Measurements from ENCODE around the gene CEBPB.
"Not testable (repeated sequence)": the region's sequence is repeated elsewhere in the genome, so short reads cannot be mapped to it uniquely, and the experiment has no call there.

The CEBPB gene

GRCh38 chr20:50170549-50171220 is 19.9 kb upstream of the CEBPB start:
- DNase-seq = no peak

GRCh38 chr20:50172347-50173013 is 18.1 kb upstream of the CEBPB start:
- DNase-seq = peak; percentile 92

- DNase-seq = no peak
These were observed 16.2 kb upstream of the CEBPB start for GRCh38 chr20:50174456-50174855.

GRCh38 chr20:50175938-50176933 is 14.4 kb upstream of the CEBPB start:
- DNase-seq = no peak

GRCh38 chr20:50178672-50179071 is 12.0 kb upstream of the CEBPB start:
- DNase-seq = not testable (repeated sequence)

- DNase-seq = no peak
These were observed 9.3 kb upstream of the CEBPB start for GRCh38 chr20:50181344-50181743.

GRCh38 chr20:50182346-50182745 is 8.3 kb upstream of the CEBPB start:
- DNase-seq = no peak

GRCh38 chr20:50185426-50185825 is 5.2 kb upstream of the CEBPB start:
- no peak for DNase-seq

- DNase-seq = peak; percentile 92
These were observed 4.3 kb upstream of the CEBPB start for GRCh38 chr20:50186151-50186885.

- peak; percentile 31 for DNase-seq
These were observed 3.6 kb upstream of the CEBPB start for GRCh38 chr20:50186987-50187402.

- peak; percentile 31 for DNase-seq
These were observed 3.1 kb upstream of the CEBPB start for GRCh38 chr20:50187403-50188051.

- no peak for DNase-seq
These were observed 2.3 kb upstream of the CEBPB start for GRCh38 chr20:50188287-50188688.

- no peak for DNase-seq
These were observed 1.6 kb upstream of the CEBPB start for GRCh38 chr20:50188879-50189680.

- peak; percentile 74 for DNase-seq
These were observed 864 bp upstream of the CEBPB start for GRCh38 chr20:50189681-50190250.

- peak; percentile 84 for DNase-seq
These were observed 474 bp downstream of the CEBPB start for GRCh38 chr20:50191065-50191543.

GRCh38 chr20:50191544-50192363 is 1.1 kb downstream of the CEBPB start:
- peak; percentile 86 for DNase-seq

GRCh38 chr20:50192364-50193198 is 2.0 kb downstream of the CEBPB start:
- peak; percentile 96 for DNase-seq

- DNase-seq = peak; percentile 31
These were observed 2.7 kb downstream of the CEBPB start for GRCh38 chr20:50193199-50193835.
